A673 (cell line): ENCODE measurements around the gene KANK3. TPM values are rescaled to one million over a fixed set of nuclear protein-coding genes. Genes with fewer than 3 reads are reported as not detected.

Experiments
- microRNA-seq: library from miRNA; unstranded; fragments of <30 nt; microRNA quantifications from one replicate; pipeline ENCODE4 v1.2.0, GENCODE V29; 2021
- total RNA-seq: library from RNA; stranded (reverse); gene quantifications from 2 replicates; pipeline ENCODE4 v1.2.3, GENCODE V29; 2021

Gene KANK3
- total RNA-seq, 1 experiment from 2014 or later, result 0.73 TPM

Small RNA genes within 50 kb of the gene (microRNA-seq; reads per million reads assigned to microRNA genes)
- not detected for gene MIR4999

Other genes with a start within 250 kb of the KANK3 start
- 0.06 and 0.17 TPM in 2 replicates for gene FBN3, start 193.7 kb downstream of the KANK3 start, total RNA-seq
- gene CERS4, start 133.9 kb downstream of the KANK3 start, total RNA-seq, result 4.8 and 9.3 TPM in 2 replicates
- gene CD320, start 34.9 kb downstream of the KANK3 start, total RNA-seq, result 121 and 135 TPM in 2 replicates
- 70.2 and 83.5 TPM in 2 replicates for gene NDUFA7, start 21.9 kb downstream of the KANK3 start, total RNA-seq
- gene RPS28, start 21.8 kb downstream of the KANK3 start, total RNA-seq, result 1,301 and 1,324 TPM in 2 replicates
- gene ANGPTL4, start 20.9 kb upstream of the KANK3 start, total RNA-seq, result 1.1 and 1.7 TPM in 2 replicates
- gene RAB11B, start 47.1 kb upstream of the KANK3 start, total RNA-seq, result 88.7 and 91.4 TPM in 2 replicates
- gene MARCHF2, start 70.0 kb upstream of the KANK3 start, total RNA-seq, result 8.8 and 11.8 TPM in 2 replicates
- gene HNRNPM, start 101.7 kb upstream of the KANK3 start, total RNA-seq, result 413 and 436 TPM in 2 replicates
- 0.42 and 0.49 TPM in 2 replicates for gene PRAM1, start 159.4 kb upstream of the KANK3 start, total RNA-seq
- 26.0 and 26.7 TPM in 2 replicates for gene ZNF414, start 170.9 kb upstream of the KANK3 start, total RNA-seq
- gene MYO1F, start 234.2 kb upstream of the KANK3 start, total RNA-seq, result 0.26 and 0.37 TPM in 2 replicates